T-helper 9 cell (primary cell): ENCODE measurements around the gene IFNG-AS1.

Experiments
- DNase-seq: peaks from one replicate; pipeline ENCODE4 v3.0.0-alpha.2; 2020

The IFNG-AS1 gene

GRCh38 chr12:68040450-68041075 is 51.3 kb downstream of the IFNG-AS1 start:
- peak; percentile 35 for DNase-seq

- DNase-seq: no peak
Observed at GRCh38 chr12:68042212-68042699, 53.0 kb downstream of the IFNG-AS1 start.

GRCh38 chr12:68043435-68043834 is 54.2 kb downstream of the IFNG-AS1 start:
- DNase-seq: no peak

- no peak for DNase-seq
Observed at GRCh38 chr12:68048648-68049297, 59.5 kb downstream of the IFNG-AS1 start.

GRCh38 chr12:68056300-68056699 is 67.1 kb downstream of the IFNG-AS1 start:
- DNase-seq: no peak

- no peak for DNase-seq
Observed at GRCh38 chr12:68063900-68064590, 74.8 kb downstream of the IFNG-AS1 start.

GRCh38 chr12:68065163-68065562 is 75.9 kb downstream of the IFNG-AS1 start:
- DNase-seq: no peak

GRCh38 chr12:68065687-68066086 is 76.4 kb downstream of the IFNG-AS1 start:
- DNase-seq: no peak

GRCh38 chr12:68067762-68068376 is 78.6 kb downstream of the IFNG-AS1 start:
- DNase-seq: no peak

- DNase-seq: no peak
Observed at GRCh38 chr12:68069275-68069674, 80.0 kb downstream of the IFNG-AS1 start.
